ENCODE measurements around the gene GTF2IRD1. TPM values are rescaled to one million over a fixed set of nuclear protein-coding genes. Genes with fewer than 3 reads are reported as not detected.
A peak's percentile ranks its signal among the peaks of the same experiment; 100 is the strongest.
"Not testable (repeated sequence)": the region's sequence is repeated elsewhere in the genome, so short reads cannot be mapped to it uniquely, and the experiment has no call there.

The GTF2IRD1 gene
- total and polyA plus RNA-seq, 2 experiments from 2014 or later: 28.7 to 37.1 TPM

GRCh38 chr7:74545921-74546320 lies 92.2 kb downstream of the GTF2IRD1 start:
- Histone ChIP-seq H3K27ac (ENCODE audit: low read depth) (no peak overlapping the region), H3K4me2 (no peak overlapping the region), H2AFZ (no peak overlapping the region), H3K9me2 (ENCODE audit: insufficient read depth) (no peaks in the 10 kb centered on the region), H3K4me1 (ENCODE audit: insufficient read depth) (no peaks in the 10 kb centered on the region), H3K27me3 (ENCODE audit: insufficient read depth) (no peaks in the 10 kb centered on the region), H3K36me3 (ENCODE audit: insufficient read depth) (peaks cover 4% of the 10 kb centered on the region; the same call in 1 of the 2 replicates), H3F3A (replicated peaks; ENCODE audit: low read depth) (no peaks in the 10 kb centered on the region), H3K4me3 (no peak overlapping the region), H4K20me1 (replicated peaks; ENCODE audit: insufficient read depth) (no peaks in the 10 kb centered on the region), H3K79me2 (replicated peaks; ENCODE audit: insufficient read depth) (no peaks in the 10 kb centered on the region)
- Mint-ChIP-seq H3K36me3 (ENCODE audit: low read depth) (peaks cover 53% of the 10 kb centered on the region), H3K27ac (no peak overlapping the region), H3K27me3 (ENCODE audit: insufficient read depth, low read depth, poor library complexity) (peaks cover 8% of the 10 kb centered on the region), H3K4me1 (no peaks in the 10 kb centered on the region), H3K4me3 (no peak overlapping the region), H3K9me3 (peaks cover 2% of the 10 kb centered on the region; the same call in 2 of the 3 replicates)
- no peak for ATAC-seq
- TF ChIP-seq ZNF331 (CRISPR knock-in tag; IDR thresholded peaks at IDR 0.05; ENCODE audit: low read depth) (no peak), NANOG (IDR thresholded peaks at IDR 0.05; ENCODE audit: borderline replicate concordance) (no peak)
- DNase-seq (ENCODE audit: low spot score): no peak

- H3K36me3 Mint-ChIP-seq (ENCODE audit: low read depth): peaks cover 24% of the 10 kb centered on the region
Observed at GRCh38 chr7:74553596-74554012, 99.9 kb downstream of the GTF2IRD1 start.

GRCh38 chr7:74554178-74554577 lies 100.5 kb downstream of the GTF2IRD1 start:
- no peak overlapping the region for H3K4me3 Mint-ChIP-seq
- no peak overlapping the region for H3K4me3 ChIP-seq
- H3K4me1 Mint-ChIP-seq: no peaks in the 10 kb centered on the region
- no peak for ATAC-seq
- H3K27me3 Mint-ChIP-seq (ENCODE audit: insufficient read depth, low read depth, poor library complexity): peaks cover 5% of the 10 kb centered on the region
- TF ChIP-seq NANOG (IDR thresholded peaks at IDR 0.05; ENCODE audit: borderline replicate concordance) (no peak), EZH2 (IDR thresholded peaks at IDR 0.05; ENCODE audit: low read depth, unreplicated experiment) (no peak), EZH2phosphoT487 (IDR thresholded peaks at IDR 0.05; ENCODE audit: unreplicated experiment) (no peak), ZNF114 (CRISPR knock-in tag; IDR thresholded peaks at IDR 0.05) (no peak)
- no peak overlapping the region for H3K4me2 ChIP-seq
- no peaks in the 10 kb centered on the region for H3F3A ChIP-seq (replicated peaks; ENCODE audit: low read depth)
- H4K20me1 ChIP-seq (replicated peaks; ENCODE audit: insufficient read depth): no peaks in the 10 kb centered on the region
- no peak overlapping the region for H3K27ac Mint-ChIP-seq
- no peaks in the 10 kb centered on the region for H3K4me1 ChIP-seq (ENCODE audit: insufficient read depth)
- no peak for DNase-seq (ENCODE audit: low spot score)
- H3K27me3 ChIP-seq (ENCODE audit: insufficient read depth): no peaks in the 10 kb centered on the region
- peaks cover 25% of the 10 kb centered on the region for H3K36me3 Mint-ChIP-seq (ENCODE audit: low read depth)
- no peaks in the 10 kb centered on the region for H3K79me2 ChIP-seq (replicated peaks; ENCODE audit: insufficient read depth)
- H3K36me3 ChIP-seq (ENCODE audit: insufficient read depth): no peaks in the 10 kb centered on the region
- H3K9me3 Mint-ChIP-seq: no peaks in the 10 kb centered on the region
- no peaks in the 10 kb centered on the region for H3K9me2 ChIP-seq (ENCODE audit: insufficient read depth)
- H2AFZ ChIP-seq: no peak overlapping the region
- no peak overlapping the region for H3K27ac ChIP-seq (ENCODE audit: low read depth)

More at GRCh38 chr7:74553596-74554012, 99.9 kb downstream of the GTF2IRD1 start:
- DNase-seq (ENCODE audit: low spot score); H3K4me3 Mint-ChIP-seq; H3K79me2 ChIP-seq (replicated peaks; ENCODE audit: insufficient read depth); H3F3A ChIP-seq (replicated peaks; ENCODE audit: low read depth); H3K4me1 ChIP-seq (ENCODE audit: insufficient read depth); H3K4me3 ChIP-seq; H3K4me2 ChIP-seq; H3K9me3 Mint-ChIP-seq; H3K36me3 ChIP-seq (ENCODE audit: insufficient read depth); H3K27me3 Mint-ChIP-seq (ENCODE audit: insufficient read depth, low read depth, poor library complexity); H3K4me1 Mint-ChIP-seq; H4K20me1 ChIP-seq (replicated peaks; ENCODE audit: insufficient read depth); H2AFZ ChIP-seq; H3K27ac Mint-ChIP-seq; H3K27ac ChIP-seq (ENCODE audit: low read depth); H3K27me3 ChIP-seq (ENCODE audit: insufficient read depth); H3K9me2 ChIP-seq (ENCODE audit: insufficient read depth): not testable (repeated sequence)
- ATAC-seq: peak; percentile 34

DNA sequence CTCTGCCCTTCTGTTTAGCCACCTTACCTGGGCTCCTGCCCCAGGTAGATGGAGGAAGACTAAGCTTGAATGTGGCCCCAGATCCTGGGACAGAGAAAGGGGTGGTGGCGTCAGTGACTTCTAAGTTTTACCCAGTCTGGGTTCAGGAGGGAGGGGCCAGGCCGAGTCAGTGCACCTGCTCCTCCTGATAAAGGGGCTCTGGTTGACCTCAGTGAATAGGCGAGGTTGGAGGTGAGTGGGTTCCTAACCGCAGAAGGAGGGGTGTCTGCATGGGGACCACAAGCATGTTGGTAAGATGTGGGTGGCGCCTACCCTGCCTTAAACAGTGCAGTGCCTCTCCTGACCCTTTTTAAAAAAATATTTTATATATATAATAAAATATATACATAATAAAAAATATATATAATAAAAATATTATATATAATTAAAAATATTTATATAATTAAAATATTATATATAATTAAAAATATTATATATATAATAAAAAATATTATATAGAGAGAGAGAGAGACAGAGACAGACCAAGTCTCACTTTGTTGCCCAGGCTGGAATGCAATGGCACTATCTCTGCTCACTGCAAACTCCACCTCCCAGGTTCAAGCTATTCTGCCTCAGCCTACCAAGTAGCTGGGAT lies 106.5 kb downstream of the GTF2IRD1 start:
- ATAC-seq (no peak), DNase-seq (ENCODE audit: low spot score) (no peak)
- Histone ChIP-seq H3F3A (replicated peaks; ENCODE audit: low read depth) (no peaks in the 10 kb centered on the region), H3K27ac (ENCODE audit: low read depth) (no peak overlapping the region), H3K4me3 (no peak overlapping the region), H3K27me3 (ENCODE audit: insufficient read depth) (no peaks in the 10 kb centered on the region), H3K9me2 (ENCODE audit: insufficient read depth) (no peaks in the 10 kb centered on the region), H3K79me2 (replicated peaks; ENCODE audit: insufficient read depth) (no peaks in the 10 kb centered on the region), H3K4me1 (ENCODE audit: insufficient read depth) (no peaks in the 10 kb centered on the region), H3K4me2 (no peak overlapping the region), H4K20me1 (replicated peaks; ENCODE audit: insufficient read depth) (no peaks in the 10 kb centered on the region), H2AFZ (no peak overlapping the region), H3K36me3 (ENCODE audit: insufficient read depth) (no peaks in the 10 kb centered on the region)
- Mint-ChIP-seq H3K27ac (no peak overlapping the region), H3K36me3 (ENCODE audit: low read depth) (peaks cover 40% of the 10 kb centered on the region), H3K27me3 (ENCODE audit: insufficient read depth, low read depth, poor library complexity) (peaks cover 8% of the 10 kb centered on the region), H3K4me3 (no peak overlapping the region), H3K9me3 (no peaks in the 10 kb centered on the region), H3K4me1 (no peaks in the 10 kb centered on the region)
- TF ChIP-seq EZH2phosphoT487 (IDR thresholded peaks at IDR 0.05; ENCODE audit: unreplicated experiment) (no peak), REST (IDR thresholded peaks at IDR 0.05; ENCODE audit: unreplicated experiment) (no peak)
